GM18873 (cell line): ENCODE results near the gene DLD.

Source experiments
- ATAC-seq: cut with Tn5 transposase; IDR thresholded peaks from one replicate; pipeline ENCODE4 v1.9.1; 2021; ENCODE audit warnings: mild to moderate bottlenecking, moderate library complexity, moderate number of reproducible peaks; ENCODE audit not compliant: unreplicated experiment, low FRiP score

DLD gene

GRCh38 chr7:107961405-107961804 lies 70.4 kb downstream of the DLD start:
- ATAC-seq = no peak

- ATAC-seq = no peak
These were observed 71.8 kb downstream of the DLD start for GRCh38 chr7:107962817-107963216.

- no peak for ATAC-seq
These were observed 73.5 kb downstream of the DLD start for GRCh38 chr7:107964510-107964909.

- ATAC-seq = no peak
These were observed 75.7 kb downstream of the DLD start for GRCh38 chr7:107966711-107967110.

- ATAC-seq = no peak
These were observed 76.4 kb downstream of the DLD start for GRCh38 chr7:107967420-107967819.

GRCh38 chr7:107968449-107968848 lies 77.5 kb downstream of the DLD start:
- no peak for ATAC-seq

- no peak for ATAC-seq
These were observed 78.9 kb downstream of the DLD start for GRCh38 chr7:107969856-107970255.
